GM19043 (cell line): Measurements from ENCODE around the gene MIOS.

Experiments used
- ATAC-seq: cut with Tn5 transposase; IDR thresholded peaks from one replicate; pipeline ENCODE4 v1.9.1; 2021; ENCODE audit warnings: low read depth; ENCODE audit not compliant: unreplicated experiment

MIOS gene

DNA sequence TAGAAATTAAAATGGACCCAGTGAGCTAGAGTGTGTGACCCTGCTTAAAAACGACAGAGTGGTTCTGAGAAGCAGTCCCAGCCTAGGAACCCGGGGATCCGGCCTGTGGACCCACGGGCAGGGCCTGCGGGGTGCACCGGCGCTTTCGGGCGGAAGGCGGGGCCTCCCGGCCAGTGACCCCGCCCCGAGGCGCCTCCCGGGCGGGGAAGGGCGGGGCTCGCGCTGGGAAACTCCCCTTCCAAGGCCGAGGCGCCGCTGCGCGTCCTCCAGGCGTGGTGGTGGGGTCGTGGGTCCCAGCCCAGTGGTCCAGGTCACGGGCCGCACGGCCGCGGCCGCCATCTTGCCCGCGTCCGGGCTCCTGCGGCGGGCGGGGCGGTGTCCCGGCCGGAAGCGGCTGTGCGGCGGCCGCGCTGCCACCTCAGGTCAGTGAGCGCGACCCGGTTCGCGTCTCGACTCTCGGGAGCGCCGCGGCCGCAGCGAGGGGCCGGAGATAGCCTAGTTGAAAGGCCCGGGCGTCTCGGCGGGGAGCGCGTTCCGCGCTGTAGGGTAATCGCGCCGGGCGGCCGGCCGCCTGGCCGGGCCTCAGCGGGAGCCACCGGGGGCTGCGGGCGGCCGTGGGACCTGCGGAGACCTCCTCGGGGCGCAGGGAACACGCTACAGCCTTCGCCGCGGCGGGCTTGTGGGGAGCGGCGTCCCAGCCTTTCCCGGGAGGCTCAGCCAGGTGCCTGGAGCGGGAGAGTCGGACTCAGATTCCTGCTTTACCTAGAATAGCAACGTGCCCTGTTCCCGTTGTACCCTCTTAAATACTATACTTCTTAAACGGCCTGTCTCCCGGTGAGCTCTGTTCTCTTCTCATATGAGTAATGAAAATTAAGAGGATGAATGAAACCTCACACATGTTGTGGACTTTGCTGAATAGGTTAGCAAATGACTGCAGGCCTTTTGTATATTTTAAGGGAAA, at the start of gene MIOS:
TSS of gene MIOS (plus strand) at position 234 of the 961 bp plus-strand sequence. CDS start 5,592 bp downstream, outside the sequence.
- peak; percentile 60 for ATAC-seq

DNA sequence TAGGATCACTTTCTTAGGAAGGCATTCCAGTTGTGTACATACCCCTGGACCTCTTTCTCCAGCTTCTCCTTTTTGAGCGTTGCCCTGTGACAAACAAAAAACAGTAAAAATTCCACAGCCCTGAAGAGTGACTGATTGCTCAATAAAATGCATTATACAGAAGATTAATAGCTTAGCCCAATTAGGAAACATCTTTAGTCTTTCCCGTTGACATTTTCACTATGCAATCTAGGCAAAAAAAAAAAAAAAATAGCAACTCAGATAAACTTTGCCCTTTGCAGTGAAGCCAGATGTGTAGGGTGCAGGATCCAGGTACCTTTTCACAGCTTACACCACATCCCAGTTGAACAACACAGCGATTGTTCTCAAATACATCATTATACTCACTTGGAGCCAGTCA, 48.9 kb upstream of the MIOS start:
- ATAC-seq, result no peak

DNA sequence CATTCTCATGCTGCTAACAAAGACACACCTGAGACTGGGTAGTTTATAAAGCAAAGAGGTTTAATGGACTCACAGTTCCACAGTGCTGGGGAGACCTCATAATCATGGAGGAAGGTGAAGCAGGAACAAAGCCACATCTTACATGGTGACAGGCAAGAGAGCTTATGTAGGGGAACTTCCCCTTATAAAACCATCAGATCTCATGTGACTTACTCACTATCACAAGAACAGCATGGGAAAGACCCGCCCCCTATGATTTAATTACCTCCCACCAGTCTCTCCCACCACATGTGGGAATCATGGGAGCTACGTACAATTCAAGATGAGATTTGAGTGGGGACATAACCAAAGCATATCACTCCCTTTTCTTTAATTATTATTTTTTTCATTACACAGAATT, 47.6 kb upstream of the MIOS start:
- no peak for ATAC-seq

DNA sequence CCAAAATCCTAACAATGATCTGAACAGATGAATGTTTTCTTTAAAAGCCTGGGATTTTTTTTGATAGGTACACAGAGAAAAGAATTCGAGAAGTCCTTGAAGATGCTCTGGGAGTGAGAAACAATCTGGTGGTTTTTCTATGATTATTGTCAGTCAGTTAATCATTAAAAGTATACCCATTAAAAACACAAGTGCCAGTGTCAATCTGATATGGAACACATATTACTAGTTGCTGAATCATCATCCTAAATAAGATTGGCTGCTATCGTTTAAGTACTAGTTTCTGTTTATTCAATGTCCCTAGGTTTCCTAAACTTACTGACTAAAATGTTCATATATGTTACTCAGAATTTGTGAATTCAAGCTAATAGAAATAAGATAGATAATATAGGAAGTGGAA, 47.2 kb upstream of the MIOS start:
- ATAC-seq, result no peak

DNA sequence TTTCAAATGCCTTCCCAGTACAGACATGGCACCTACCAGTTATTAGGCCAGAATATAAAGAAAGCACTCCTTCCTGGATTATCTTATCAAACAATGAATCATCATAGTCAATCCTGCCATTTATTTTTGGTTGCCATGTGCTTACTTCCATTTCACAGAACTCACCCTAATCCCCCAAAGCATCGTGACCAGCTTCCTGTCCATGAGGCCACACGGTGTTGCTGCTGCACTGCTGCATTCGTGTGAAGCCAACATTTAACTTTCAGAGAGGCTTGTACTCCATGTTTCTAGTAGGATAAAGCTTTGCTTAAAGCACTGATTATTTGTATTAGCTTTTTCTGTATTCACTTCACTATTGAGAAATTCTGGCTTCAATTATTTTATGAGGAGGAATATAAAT, 45.4 kb upstream of the MIOS start:
- no peak for ATAC-seq

DNA sequence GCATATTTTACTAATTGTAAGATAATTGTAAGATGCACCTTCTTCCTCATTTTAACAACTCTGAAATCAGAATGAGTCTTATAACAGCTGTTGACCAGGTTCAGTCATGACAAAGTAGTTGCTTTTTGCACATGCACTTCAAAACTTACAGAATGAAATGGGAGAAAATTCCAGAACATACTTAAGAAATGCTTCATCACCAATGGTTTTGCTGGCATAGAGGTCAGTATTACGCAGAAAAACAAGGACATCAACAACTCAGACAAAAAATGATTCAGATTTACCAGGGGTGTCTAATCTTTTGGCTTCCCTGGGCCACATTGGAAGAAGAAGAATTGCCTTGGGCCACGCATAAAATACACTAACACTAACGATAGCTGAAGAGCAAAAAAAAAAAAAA, 44.3 kb upstream of the MIOS start:
- ATAC-seq, result no peak

DNA sequence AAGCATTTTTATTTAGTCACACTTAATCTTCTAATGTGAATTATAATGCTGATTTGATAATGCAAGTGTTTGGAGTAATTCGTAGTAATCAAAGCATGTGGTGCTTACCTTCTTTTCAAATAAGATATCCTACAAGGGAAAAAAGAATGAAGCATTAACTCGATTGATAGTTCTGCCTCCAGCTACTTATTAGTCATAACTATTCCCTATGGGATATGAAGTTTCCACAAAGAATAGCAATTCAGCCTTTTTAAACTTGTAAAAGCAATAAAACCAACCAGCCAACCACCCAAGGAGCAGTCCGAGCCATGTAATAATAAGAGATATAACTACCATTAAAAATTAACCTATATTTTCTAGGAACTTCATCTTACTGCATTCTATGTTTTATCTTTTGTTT, 42.6 kb upstream of the MIOS start:
- no peak for ATAC-seq

DNA sequence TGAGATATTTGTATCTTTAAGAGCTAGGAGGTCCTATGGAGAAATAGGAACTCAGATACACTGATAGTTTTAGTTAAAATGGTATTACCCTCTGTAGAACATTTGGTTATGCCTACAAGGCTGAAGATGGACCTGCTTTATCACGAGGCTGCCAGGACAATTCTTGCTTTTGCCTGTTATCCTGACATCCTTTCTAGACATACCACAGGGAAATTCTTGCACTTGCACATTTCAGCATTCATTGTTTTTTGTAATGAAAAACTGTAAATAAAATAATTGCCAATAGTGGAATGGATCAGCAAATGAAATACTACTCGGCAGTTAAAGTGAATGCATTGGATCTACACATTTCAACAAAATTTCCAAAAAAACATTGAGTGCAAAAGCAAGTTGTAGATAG, 40.7 kb upstream of the MIOS start:
- no peak for ATAC-seq

DNA sequence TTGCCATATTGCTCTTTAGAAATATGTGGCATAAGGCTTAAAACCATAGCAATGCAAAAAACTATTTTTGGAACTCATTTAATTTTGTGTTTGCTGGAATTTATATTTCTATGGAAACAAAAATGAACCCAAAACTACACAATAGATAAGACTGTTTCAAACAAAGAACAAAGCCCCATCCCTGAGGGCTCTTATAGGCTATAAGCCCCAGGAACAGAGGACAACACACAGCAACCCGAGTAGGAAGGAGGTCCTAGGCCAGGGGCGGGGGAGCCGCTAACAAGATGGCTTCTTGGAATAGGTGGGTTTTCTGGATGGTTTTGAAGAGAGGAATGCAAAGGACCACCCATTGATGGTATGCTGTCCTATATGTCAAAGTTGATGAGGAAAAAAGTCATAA, 39.6 kb upstream of the MIOS start:
- ATAC-seq, result no peak

DNA sequence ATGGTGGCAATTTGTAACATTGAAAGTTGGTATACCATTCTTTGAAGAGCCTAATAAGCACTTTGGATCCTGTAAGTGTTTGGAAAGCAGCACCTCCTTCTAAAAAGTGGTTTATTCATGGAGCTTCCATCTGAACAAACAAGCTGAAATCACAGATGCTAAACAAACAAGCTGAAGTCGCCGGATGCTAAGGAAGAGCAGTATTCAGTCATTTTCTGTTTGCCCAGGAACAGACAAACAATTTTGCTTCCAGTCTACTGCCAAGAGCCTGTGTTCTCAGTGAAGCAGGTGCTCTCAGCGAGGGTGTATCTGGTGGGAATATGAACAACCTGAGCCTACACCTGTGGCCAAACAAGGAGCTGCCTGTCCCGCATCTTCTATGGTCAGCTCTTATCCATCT, 37.4 kb upstream of the MIOS start:
- ATAC-seq, result no peak

DNA sequence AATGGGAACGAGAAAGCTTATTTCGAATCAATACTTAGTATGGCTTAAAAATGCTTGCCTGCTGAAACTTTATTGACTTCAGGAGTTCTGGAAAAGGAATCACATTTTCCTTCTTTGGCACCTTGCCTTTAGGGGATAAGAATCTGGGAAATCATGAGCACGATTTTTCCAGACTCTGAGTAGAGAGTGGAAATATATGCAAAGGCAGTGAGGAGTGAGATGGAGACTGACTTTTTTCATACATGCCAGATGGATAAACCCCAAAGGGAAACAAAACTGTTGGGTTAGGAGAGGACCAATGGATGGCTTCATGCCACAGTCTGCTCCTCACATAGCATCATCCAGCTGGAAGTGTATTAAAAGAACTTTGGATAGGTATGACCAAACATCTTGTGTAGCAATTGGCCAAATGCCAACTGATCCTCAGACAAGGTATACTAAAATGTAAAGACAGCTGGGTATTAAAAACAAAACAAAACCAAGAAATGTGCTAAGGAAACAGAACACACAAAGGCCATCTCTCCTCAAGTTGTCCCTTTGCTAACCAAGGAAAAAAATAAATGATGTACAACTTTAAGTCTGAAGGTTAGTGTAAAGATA, 32.8 kb upstream of the MIOS start:
- no peak for ATAC-seq

DNA sequence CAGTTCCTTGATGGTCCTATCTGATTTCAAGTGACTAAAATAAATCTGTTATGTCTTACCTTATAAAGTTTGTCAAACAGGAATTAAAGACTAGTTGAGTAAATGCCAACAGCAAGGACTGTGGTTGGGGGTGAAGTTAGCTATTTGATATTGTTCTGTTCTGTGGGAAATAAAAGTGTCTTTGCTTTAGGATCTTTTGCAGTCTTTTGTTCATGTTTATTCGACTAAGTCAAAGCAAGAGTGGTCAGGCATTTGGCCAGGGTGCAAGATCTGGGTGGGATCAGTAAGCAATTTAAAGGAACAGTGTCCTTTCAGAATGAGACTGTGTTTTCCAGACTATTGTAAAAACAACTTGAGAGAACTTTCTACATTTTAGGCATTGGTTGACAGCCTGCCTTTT, 31.0 kb upstream of the MIOS start, which contains the start of gene COL28A1:
TSS of gene COL28A1 (minus strand) at position 183 of the 400 bp plus-strand sequence. CDS start 2,998 bp downstream, outside the sequence.
- ATAC-seq, result no peak

DNA sequence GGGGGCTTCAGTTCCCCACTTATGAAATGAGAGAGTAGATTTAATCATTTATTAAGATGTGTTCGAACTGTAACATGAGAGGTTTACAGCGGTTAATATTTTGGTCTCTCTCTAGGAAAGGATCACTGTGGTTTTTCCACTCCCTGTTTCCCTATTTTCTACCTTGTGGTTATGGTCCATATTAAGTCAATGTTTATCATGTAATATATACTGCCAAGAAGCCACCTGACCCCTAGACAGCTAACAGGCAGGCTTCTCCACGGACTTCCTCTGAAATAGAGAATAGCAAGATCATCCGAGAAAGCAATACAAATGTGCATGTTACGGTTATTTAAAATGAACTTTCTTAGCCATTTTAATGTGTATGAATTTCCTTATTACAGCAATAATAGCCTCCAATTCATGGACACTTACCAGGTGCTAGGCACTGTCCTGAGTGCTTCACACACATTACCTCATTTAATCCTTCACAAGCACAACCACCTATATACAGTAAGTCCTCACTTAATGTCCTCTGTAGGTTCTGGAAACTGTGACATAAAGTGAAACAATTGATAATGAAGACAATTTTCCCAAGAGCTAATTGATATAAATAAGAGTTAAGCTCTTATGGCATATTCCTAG, 30.2 kb upstream of the MIOS start:
- no peak for ATAC-seq

DNA sequence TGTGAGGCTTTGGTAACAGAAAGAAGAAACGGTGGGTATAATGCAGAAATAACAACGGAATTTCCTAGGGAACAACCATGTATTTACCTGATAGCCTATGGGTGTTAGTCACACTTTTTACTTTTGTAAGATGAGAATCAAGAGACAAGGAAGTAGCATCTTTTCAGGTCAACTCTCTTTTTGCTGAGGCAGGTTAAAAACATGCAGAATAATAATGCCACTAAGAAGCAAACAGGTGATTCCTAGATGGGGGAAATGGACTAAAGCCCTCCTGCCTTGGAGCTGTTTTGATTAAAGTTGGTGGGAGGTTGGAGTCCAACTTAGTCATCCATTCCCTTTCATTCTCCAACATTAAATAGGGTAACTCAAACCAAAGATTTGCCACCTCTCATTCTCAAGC, 29.0 kb upstream of the MIOS start:
- no peak for ATAC-seq

DNA sequence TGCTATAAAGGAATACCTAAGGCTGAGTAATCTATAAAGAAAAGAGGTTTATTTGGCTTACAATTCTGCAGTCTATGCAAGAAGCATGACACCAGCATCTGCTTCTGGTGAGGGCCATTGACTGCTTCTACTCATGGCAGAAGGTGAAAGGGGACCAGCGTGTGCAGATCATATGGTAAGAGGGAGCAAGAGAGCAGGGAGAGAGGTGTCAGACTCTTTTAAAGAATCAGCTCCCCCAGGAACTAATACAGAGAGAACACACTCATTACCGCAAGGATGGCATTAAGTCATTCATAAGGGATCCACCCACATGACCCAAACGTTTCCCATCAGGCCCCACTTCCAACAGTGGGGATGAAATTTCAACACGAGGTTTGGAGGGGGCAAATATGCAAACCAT, 27.5 kb upstream of the MIOS start:
- no peak for ATAC-seq

DNA sequence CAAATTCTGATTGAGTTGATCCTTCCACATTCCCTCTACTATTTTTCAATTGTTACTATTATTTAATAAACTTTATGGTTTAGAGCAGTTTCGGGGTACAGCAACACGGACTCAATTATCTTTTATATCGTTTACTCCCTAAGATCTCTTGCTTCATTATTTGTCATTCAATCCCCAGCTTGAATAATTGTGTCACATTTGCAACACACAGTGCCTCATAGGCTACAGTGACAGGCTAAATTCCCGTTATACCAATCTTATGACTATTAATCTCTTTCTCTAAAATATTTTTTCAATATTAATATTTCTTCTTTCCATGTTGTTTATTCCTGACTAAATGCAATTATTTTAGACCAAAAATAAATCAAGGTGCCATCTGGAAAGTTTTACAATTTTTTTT, 27.0 kb upstream of the MIOS start:
- ATAC-seq, result no peak

DNA sequence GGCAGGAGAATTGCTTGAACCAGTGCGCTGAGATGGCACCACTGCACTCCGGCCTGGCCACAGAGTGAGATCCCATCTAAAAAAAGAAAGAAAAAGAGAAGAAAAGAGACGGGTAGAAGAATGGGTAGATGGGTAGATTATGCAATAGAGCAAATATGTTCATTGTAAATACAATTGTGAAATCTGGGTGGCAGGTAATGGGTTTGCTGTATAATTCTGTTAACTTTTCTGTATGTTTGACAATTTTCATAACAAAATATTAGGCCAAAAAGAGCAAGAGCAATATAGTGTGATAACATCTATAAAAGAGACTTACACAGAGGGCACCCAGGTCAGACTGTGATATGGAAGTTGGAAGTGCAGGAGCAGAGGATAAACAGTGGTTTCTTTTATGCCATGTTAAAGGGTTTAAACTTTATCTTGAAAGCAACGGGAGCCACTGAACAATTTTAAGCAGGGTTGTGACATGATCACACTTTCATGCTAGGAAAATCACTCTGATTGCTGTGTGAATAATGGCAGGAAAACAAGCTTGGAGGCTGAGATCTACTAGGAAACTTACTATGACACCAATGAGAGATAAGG, 24.3 kb upstream of the MIOS start:
- no peak for ATAC-seq

DNA sequence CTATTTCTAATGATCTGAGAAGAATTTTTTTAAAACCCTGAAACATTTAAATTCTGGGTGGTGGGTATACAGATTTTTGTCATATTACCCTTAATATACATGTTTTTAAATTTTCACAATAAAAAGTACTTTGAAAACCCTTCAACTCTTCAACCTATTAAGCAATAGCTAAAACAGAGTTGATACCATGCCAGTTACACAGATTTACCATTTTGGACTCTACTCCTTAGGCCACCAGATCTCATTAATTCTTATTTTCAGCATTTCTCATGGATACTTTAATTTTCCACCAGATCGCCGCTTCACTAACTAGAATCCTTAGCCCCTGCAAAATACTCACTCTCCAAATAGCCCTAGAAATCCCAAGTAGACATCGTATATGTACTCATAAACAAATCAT, 18.3 kb upstream of the MIOS start:
- ATAC-seq, result no peak

DNA sequence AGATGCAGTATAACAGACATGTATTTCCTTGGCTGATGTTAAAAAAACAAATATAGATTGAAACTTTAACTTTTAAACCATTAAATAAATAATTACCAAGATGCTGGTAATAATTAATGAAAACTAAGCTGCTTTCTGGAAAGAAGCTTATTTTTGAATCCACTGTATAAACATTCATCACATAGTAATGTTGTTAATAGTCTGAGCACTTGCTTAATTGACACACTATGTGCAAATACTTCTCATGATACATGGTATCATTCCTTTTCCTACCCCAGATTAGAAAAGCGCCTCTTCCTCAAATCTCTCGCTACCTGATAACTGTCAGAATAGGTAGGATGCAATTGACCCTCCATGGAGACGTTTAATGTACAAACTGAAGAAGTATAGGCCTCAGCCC, 16.0 kb upstream of the MIOS start:
- ATAC-seq, result no peak

DNA sequence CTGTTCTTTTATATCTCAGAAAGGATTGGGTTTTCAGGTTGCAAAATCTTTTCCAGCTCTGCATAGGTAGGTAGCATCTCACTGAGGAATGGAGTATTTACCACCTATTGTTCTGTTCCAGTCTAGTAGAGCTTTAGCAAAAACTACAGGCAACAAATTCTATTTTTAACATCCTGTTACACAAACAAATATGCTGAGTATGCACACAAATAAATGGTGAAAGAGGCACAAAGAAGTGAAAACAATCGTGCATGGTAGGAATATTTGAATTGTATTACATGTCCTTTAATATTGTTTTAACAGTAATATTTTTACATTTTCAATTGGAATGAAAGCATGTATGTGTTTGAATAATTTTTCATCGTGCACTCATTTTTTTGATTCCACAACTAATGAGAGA, 14.5 kb upstream of the MIOS start:
- ATAC-seq, result no peak

DNA sequence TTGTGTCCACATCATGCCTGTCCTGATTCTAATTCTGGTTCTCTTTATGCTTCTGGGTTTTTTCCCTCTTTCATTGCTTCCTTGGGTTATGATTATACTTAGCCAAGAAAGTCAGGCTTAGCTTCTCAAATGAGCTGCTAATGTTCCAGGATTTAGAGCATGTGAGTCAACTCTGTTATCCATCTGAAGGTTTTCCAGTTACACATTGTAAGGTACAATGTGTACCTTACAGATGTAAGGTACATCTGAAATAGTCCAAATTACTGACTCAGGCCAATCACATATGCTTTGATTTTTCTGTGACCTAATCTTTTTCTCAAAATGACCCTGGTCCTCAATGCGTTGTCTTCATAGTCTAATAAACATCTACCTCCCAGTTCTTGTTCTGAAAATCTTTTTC, 13.3 kb upstream of the MIOS start:
- ATAC-seq, result no peak
